Left colon (tissue), 2 donors: ENCODE data around the gene MAT2B. TPM values are rescaled to one million over a fixed set of nuclear protein-coding genes. Genes with fewer than 3 reads are reported as not detected.

Experiments used
- ATAC-seq: fragments of 200-7000 bp; cut with Tn5 transposase; one replicate; pipeline ENCODE4 v1.9.1; 2020; ENCODE audit warnings: mild to moderate bottlenecking, moderate library complexity
- DNase-seq, 2 donors: peaks; one replicate each; pipeline ENCODE4 v3.0.0-alpha.2; 2020
- intact Hi-C, 2 donors: fragments of 100-400 bp; cut with DNase I in 1 of 2; cut with micrococcal nuclease in 1 of 2; formaldehyde crosslinking; loops; one replicate each; pipeline versions ENCODE4 v1.11.2 to v1.14.0; 2022; cut with DNase I, micrococcal nuclease
- total RNA-seq, 2 donors: library from RNA; stranded (reverse); fragmentation: NEBNext Ultra II Directional; extraction: Animal tissue kit (Norgen Biotek cat#: 25700); gene quantifications; one replicate each; pipeline ENCODE4 v1.2.1, GENCODE V29; 2021
- donor health status: DM: no; HTN: no; CAD: no.
- donor health status: DM: yes; HTN: yes; CAD: no.

MAT2B gene
- total RNA-seq, 2 donors from 2014 or later = 63.3 to 69.9 TPM

GRCh38 chr5:163540696-163541095, 35.3 kb downstream of the MAT2B start:
- ATAC-seq = peak; percentile 61
- intact Hi-C loops = no loop called here
- DNase-seq = no peak

- ATAC-seq = no peak
- intact Hi-C loops = no loop called here
- DNase-seq = no peak
Measured at GRCh38 chr5:163542771-163543170, 37.4 kb downstream of the MAT2B start.

GRCh38 chr5:163544041-163544440, 38.6 kb downstream of the MAT2B start:
- intact Hi-C loops = no loop called here
- DNase-seq (no peak), ATAC-seq (no peak)

GRCh38 chr5:163544836-163545235, 39.4 kb downstream of the MAT2B start:
- DNase-seq (no peak), ATAC-seq (no peak)
- intact Hi-C loops = no loop called here

GRCh38 chr5:163548649-163549048, 43.2 kb downstream of the MAT2B start:
- intact Hi-C loops = no loop called here
- no peak for DNase-seq
- no peak for ATAC-seq

- ATAC-seq (no peak), DNase-seq (no peak)
- intact Hi-C loops = no loop called here
Measured at GRCh38 chr5:163551156-163551555, 45.7 kb downstream of the MAT2B start.

- no peak for DNase-seq
- ATAC-seq = no peak
- intact Hi-C loops = no loop called here
Measured at GRCh38 chr5:163552536-163552935, 47.1 kb downstream of the MAT2B start.

GRCh38 chr5:163561339-163561738, 55.9 kb downstream of the MAT2B start:
- DNase-seq (no peak), ATAC-seq (no peak)
- intact Hi-C loops = loop anchor here (10.0 kb wide), 2 partner anchors 453 to 943 kb away; no protein-coding TSS in a partner anchor

- intact Hi-C loops = loop anchor here (10.0 kb wide), 2 partner anchors 453 to 943 kb away; no protein-coding TSS in a partner anchor
- ATAC-seq = no peak
Measured at GRCh38 chr5:163562071-163562470, 56.7 kb downstream of the MAT2B start.

GRCh38 chr5:163563112-163563511, 57.7 kb downstream of the MAT2B start:
- intact Hi-C loops = loop anchor here (10.0 kb wide), 2 partner anchors 452 to 942 kb away; no protein-coding TSS in a partner anchor
- DNase-seq (no peak), ATAC-seq (no peak)

More at GRCh38 chr5:163562071-163562470, 56.7 kb downstream of the MAT2B start:
- no peak for DNase-seq

GRCh38 chr5:163563880-163564279, 58.5 kb downstream of the MAT2B start:
- ATAC-seq (no peak), DNase-seq (no peak)
- intact Hi-C loops = loop anchor here (10.0 kb wide), 2 partner anchors 451 to 941 kb away; no protein-coding TSS in a partner anchor

- peak; percentile 61 for ATAC-seq
- DNase-seq = peak; percentile 27 to 56
- intact Hi-C loops = loop anchor here (10.0 kb wide), 2 partner anchors 450 to 940 kb away; no protein-coding TSS in a partner anchor
Measured at GRCh38 chr5:163564321-163564938, 59.0 kb downstream of the MAT2B start.

- ATAC-seq = peak; percentile 50
- no peak for DNase-seq
Measured at GRCh38 chr5:163565492-163565891, 60.1 kb downstream of the MAT2B start.

GRCh38 chr5:163565931-163566608, 60.7 kb downstream of the MAT2B start:
- ATAC-seq (peak; percentile 78), DNase-seq (peak in 1 of 2 donors; percentile 25)
- intact Hi-C loops = loop anchor here (5.0 to 10.0 kb wide), 3 partner anchors 449 to 939 kb away; no protein-coding TSS in a partner anchor

More at GRCh38 chr5:163565492-163565891, 60.1 kb downstream of the MAT2B start:
- intact Hi-C loops = loop anchor here (5.0 to 10.0 kb wide), 3 partner anchors 449 to 939 kb away; no protein-coding TSS in a partner anchor

- intact Hi-C loops = loop anchor here (5.0 to 10.0 kb wide), 3 partner anchors 448 to 938 kb away; no protein-coding TSS in a partner anchor
- no peak for ATAC-seq
- DNase-seq = no peak
Measured at GRCh38 chr5:163566678-163567077, 61.3 kb downstream of the MAT2B start.

- intact Hi-C loops = loop anchor here (5.0 to 10.0 kb wide), 3 partner anchors 447 to 937 kb away; no protein-coding TSS in a partner anchor
- DNase-seq (no peak), ATAC-seq (no peak)
Measured at GRCh38 chr5:163567811-163568210, 62.4 kb downstream of the MAT2B start.
